ENCODE measurements around the gene FAM131A. TPM values are rescaled to one million over a fixed set of nuclear protein-coding genes. Genes with fewer than 3 reads are reported as not detected.

FAM131A gene
- total and polyA plus RNA-seq, 4 donors: 0.81 to 5.7 (median 2.7) TPM

DNA sequence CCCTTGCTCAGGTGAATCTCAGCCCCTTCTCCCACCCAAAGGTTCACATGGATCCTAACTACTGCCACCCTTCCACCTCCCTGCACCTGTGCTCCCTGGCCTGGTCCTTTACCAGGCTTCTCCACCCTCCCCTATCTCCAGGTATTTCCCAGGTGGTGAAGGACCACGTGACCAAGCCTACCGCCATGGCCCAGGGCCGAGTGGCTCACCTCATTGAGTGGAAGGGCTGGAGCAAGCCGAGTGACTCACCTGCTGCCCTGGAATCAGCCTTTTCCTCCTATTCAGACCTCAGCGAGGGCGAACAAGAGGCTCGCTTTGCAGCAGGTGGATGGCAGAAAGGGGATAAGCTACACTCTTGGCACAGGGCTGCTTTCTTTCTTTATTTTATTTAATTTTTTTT lies 4.5 kb downstream of the FAM131A start:
- H3K4me1 ChIP-seq (ENCODE audit: control insufficient read depth in 4 of 4, insufficient read depth in 4 of 4, low read length in 3 of 4): peaks cover 0 to 6% (median 2%) of the 10 kb centered on the region in 4 donors
- H3K36me3 ChIP-seq (ENCODE audit: control insufficient read depth in 4 of 4, insufficient read depth in 3 of 4, low read depth in 1 of 4, low read length in 3 of 4): peaks cover 0 to 18% (median 5%) of the 10 kb centered on the region in 4 donors
- no peaks in the 10 kb centered on the region for H3K9me3 ChIP-seq (ENCODE audit: control insufficient read depth in 4 of 4, low read length in 3 of 4)
- TF ChIP-seq, protein P1, sequence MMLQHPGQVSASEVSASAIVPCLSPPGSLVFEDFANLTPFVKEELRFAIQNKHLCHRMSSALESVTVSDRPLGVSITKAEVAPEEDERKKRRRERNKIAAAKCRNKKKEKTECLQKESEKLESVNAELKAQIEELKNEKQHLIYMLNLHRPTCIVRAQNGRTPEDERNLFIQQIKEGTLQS (IDR thresholded peaks at IDR 0.05): no peak
- TF ChIP-seq FOXA2 (IDR thresholded peaks at IDR 0.05) (no peak), EGR1 (IDR thresholded peaks at IDR 0.05; ENCODE audit: low read depth in 2 of 2) (no peak), GABPA (IDR thresholded peaks at IDR 0.05 in 1 of 2, conservative IDR thresholded peaks at IDR 0.05 in 1 of 2) (no peak)
- no peak overlapping the region for H3K27ac ChIP-seq (ENCODE audit: low read depth in 1 of 2, low read length in 2 of 2)
- no peak overlapping the region for H3K4me3 ChIP-seq (ENCODE audit: low read depth in 1 of 3, low read length in 3 of 3)
- no peak for DNase-seq (ENCODE audit: low spot score)
- WGBS: 95% methylated on average over 7 of the region's 7 CpGs
- no peaks in the 10 kb centered on the region for H3K27me3 ChIP-seq (ENCODE audit: control insufficient read depth in 4 of 4, insufficient read depth in 4 of 4, low read length in 3 of 4)
- no peak overlapping the region for H3K9ac ChIP-seq (ENCODE audit: low read depth in 1 of 2, low read length in 2 of 2)

- DNase-seq (ENCODE audit: low spot score): no peak
- no peak overlapping the region for H3K4me3 ChIP-seq (ENCODE audit: low read depth in 1 of 3, low read length in 3 of 3)
- no peak overlapping the region for H3K27ac ChIP-seq (ENCODE audit: low read depth in 1 of 2, low read length in 2 of 2)
- H3K9me3 ChIP-seq (ENCODE audit: control insufficient read depth in 4 of 4, low read length in 3 of 4): no peaks in the 10 kb centered on the region
- WGBS: 90% methylated on average over 5 of the region's 5 CpGs
- H3K4me1 ChIP-seq (ENCODE audit: control insufficient read depth in 4 of 4, insufficient read depth in 4 of 4, low read length in 3 of 4): no peaks in the 10 kb centered on the region
- TF ChIP-seq, protein P1 (IDR thresholded peaks at IDR 0.05): no peak
- no peak for TF ChIP-seq RAD21 (IDR thresholded peaks at IDR 0.05)
- no peak for TF ChIP-seq RXRA (IDR thresholded peaks at IDR 0.05)
- TF ChIP-seq JUND (IDR thresholded peaks at IDR 0.05): no peak
- TF ChIP-seq GABPA (IDR thresholded peaks at IDR 0.05 in 1 of 2, conservative IDR thresholded peaks at IDR 0.05 in 1 of 2): no peak
- no peak for TF ChIP-seq NR2F2 (IDR thresholded peaks at IDR 0.05)
- no peak for TF ChIP-seq SP1 (IDR thresholded peaks at IDR 0.05)
- no peak for TF ChIP-seq YY1 (IDR thresholded peaks at IDR 0.05)
- no peak for TF ChIP-seq MAX (IDR thresholded peaks at IDR 0.05)
- no peak for TF ChIP-seq FOXA1 (IDR thresholded peaks at IDR 0.05)
- TF ChIP-seq, protein P2, sequence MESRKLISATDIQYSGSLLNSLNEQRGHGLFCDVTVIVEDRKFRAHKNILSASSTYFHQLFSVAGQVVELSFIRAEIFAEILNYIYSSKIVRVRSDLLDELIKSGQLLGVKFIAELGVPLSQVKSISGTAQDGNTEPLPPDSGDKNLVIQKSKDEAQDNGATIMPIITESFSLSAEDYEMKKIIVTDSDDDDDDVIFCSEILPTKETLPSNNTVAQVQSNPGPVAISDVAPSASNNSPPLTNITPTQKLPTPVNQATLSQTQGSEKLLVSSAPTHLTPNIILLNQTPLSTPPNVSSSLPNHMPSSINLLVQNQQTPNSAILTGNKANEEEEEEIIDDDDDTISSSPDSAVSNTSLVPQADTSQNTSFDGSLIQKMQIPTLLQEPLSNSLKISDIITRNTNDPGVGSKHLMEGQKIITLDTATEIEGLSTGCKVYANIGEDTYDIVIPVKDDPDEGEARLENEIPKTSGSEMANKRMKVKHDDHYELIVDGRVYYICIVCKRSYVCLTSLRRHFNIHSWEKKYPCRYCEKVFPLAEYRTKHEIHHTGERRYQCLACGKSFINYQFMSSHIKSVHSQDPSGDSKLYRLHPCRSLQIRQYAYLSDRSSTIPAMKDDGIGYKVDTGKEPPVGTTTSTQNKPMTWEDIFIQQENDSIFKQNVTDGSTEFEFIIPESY (IDR thresholded peaks at IDR 0.05): no peak
- no peak for TF ChIP-seq CTCF (IDR thresholded peaks at IDR 0.05; ENCODE audit: low read depth, low read length, missing input control)
- H3K27me3 ChIP-seq (ENCODE audit: control insufficient read depth in 4 of 4, insufficient read depth in 4 of 4, low read length in 3 of 4): no peaks in the 10 kb centered on the region
- H3K9ac ChIP-seq (ENCODE audit: low read depth in 1 of 2, low read length in 2 of 2): no peak overlapping the region
- peaks cover 2 to 18% (median 5%) of the 10 kb centered on the region in 4 donors for H3K36me3 ChIP-seq (ENCODE audit: control insufficient read depth in 4 of 4, insufficient read depth in 3 of 4, low read depth in 1 of 4, low read length in 3 of 4)
Observed at GRCh38 chr3:184343200-184343876, 5.9 kb downstream of the FAM131A start.
